H9 (cell line): Measurements from ENCODE around the gene IP6K2. TPM values are rescaled to one million over a fixed set of nuclear protein-coding genes. Genes with fewer than 3 reads are reported as not detected.

Experiments
- DNase-seq: peaks from one replicate; pipeline ENCODE4 v3.0.0-alpha.2; 2017
- H2AFZ ChIP-seq: one replicate; pipeline ENCODE4 v1.6.1; 2013; ENCODE audit warnings: mild to moderate bottlenecking, low read length, control low read depth, moderate library complexity
- H2AK5ac ChIP-seq: 2 replicates; pipeline ENCODE4 v1.6.1; 2013; ENCODE audit warnings: low read length, control low read depth, mixed read lengths; ENCODE audit not compliant: insufficient read length
- H2BK120ac ChIP-seq: one replicate; pipeline ENCODE4 v1.6.1; 2013; ENCODE audit warnings: low read depth, mild to moderate bottlenecking, low read length, control low read depth, inconsistent platforms; ENCODE audit not compliant: poor library complexity, severe bottlenecking
- H2BK12ac ChIP-seq: 2 replicates; pipeline ENCODE4 v1.6.1; 2013; ENCODE audit warnings: low read length, control low read depth, mixed read lengths, low read depth; ENCODE audit not compliant: insufficient read length
- H2BK15ac ChIP-seq: 2 replicates; pipeline ENCODE4 v1.6.1; 2013; ENCODE audit warnings: low read depth, low read length, control low read depth
- H2BK20ac ChIP-seq: one replicate; pipeline ENCODE4 v1.6.1; 2013; ENCODE audit warnings: low read depth, mild to moderate bottlenecking, low read length, control low read depth, inconsistent platforms; ENCODE audit not compliant: poor library complexity, severe bottlenecking
- H2BK5ac ChIP-seq: 2 replicates; pipeline ENCODE4 v1.6.1; 2013; ENCODE audit warnings: low read length, control low read depth, mixed read lengths; ENCODE audit not compliant: insufficient read length
- H3K14ac ChIP-seq: 2 replicates; pipeline ENCODE4 v1.6.1; 2013; ENCODE audit warnings: low read length, control low read depth; ENCODE audit not compliant: insufficient read depth
- H3K18ac ChIP-seq: 2 replicates; pipeline ENCODE4 v1.6.1; 2013; ENCODE audit warnings: low read depth, mild to moderate bottlenecking, mixed read lengths, low read length, control low read depth; ENCODE audit not compliant: insufficient read length
- H3K23ac ChIP-seq: 2 replicates; pipeline ENCODE4 v1.6.1; 2013; ENCODE audit warnings: low read length, control low read depth, mixed read lengths, low read depth; ENCODE audit not compliant: insufficient read length
- H3K23me2 ChIP-seq: 2 replicates; pipeline ENCODE4 v1.6.1; 2013; ENCODE audit warnings: low read depth, mild to moderate bottlenecking, mixed read lengths, low read length, control low read depth; ENCODE audit not compliant: insufficient read length, poor library complexity, severe bottlenecking
- H3K27ac ChIP-seq: 2 replicates; pipeline ENCODE4 v1.5.1; 2013; ENCODE audit warnings: low read length, control low read depth, mixed read lengths, low read depth; ENCODE audit not compliant: insufficient read length
- H3K27me3 ChIP-seq: 2 replicates; pipeline ENCODE4 v1.6.1; 2013; ENCODE audit warnings: low read length, control low read depth, inconsistent platforms; ENCODE audit not compliant: insufficient read depth
- H3K4ac ChIP-seq: 2 replicates; pipeline ENCODE4 v1.6.1; 2013; ENCODE audit warnings: low read depth, mild to moderate bottlenecking, control low read depth, inconsistent platforms, low read length, moderate library complexity
- H3K4me1 ChIP-seq: 2 replicates; pipeline ENCODE4 v1.6.1; 2013; ENCODE audit warnings: low read length, control low read depth, inconsistent platforms; ENCODE audit not compliant: insufficient read depth
- H3K4me2 ChIP-seq: 2 replicates; pipeline ENCODE4 v1.6.1; 2013; ENCODE audit warnings: low read length, control low read depth, mixed read lengths; ENCODE audit not compliant: insufficient read length, insufficient read depth
- H3K56ac ChIP-seq: 2 replicates; pipeline ENCODE4 v1.6.1; 2013; ENCODE audit warnings: low read depth, mild to moderate bottlenecking, mixed read lengths, low read length, control low read depth; ENCODE audit not compliant: insufficient read length
- H3K79me1 ChIP-seq: 2 replicates; pipeline ENCODE4 v1.6.1; 2013; ENCODE audit warnings: low read depth, mild to moderate bottlenecking, moderate library complexity, low read length, control low read depth, inconsistent platforms; ENCODE audit not compliant: insufficient read depth, poor library complexity, severe bottlenecking
- H3K79me2 ChIP-seq: 2 replicates; pipeline ENCODE4 v1.6.1; 2013; ENCODE audit warnings: low read length, control low read depth, inconsistent platforms; ENCODE audit not compliant: insufficient read depth
- H3K9ac ChIP-seq: 2 replicates; pipeline ENCODE4 v1.6.1; 2013; ENCODE audit warnings: low read length, control low read depth, mixed read lengths; ENCODE audit not compliant: insufficient read length; ENCODE audit errors: extremely low read depth
- H3K9me3 ChIP-seq: one replicate; pipeline ENCODE4 v1.6.1; 2013; ENCODE audit warnings: low read depth, low read length, inconsistent platforms; ENCODE audit not compliant: control insufficient read depth
- H3T11ph ChIP-seq: one replicate; pipeline ENCODE4 v1.6.1; 2013; ENCODE audit warnings: mild to moderate bottlenecking, low read length, control low read depth, inconsistent platforms
- H4K20me1 ChIP-seq: one replicate; pipeline ENCODE4 v1.6.1; 2013; ENCODE audit not compliant: control insufficient read depth, insufficient read length, insufficient read depth
- H4K5ac ChIP-seq: 2 replicates; pipeline ENCODE4 v1.6.1; 2013; ENCODE audit warnings: low read depth, mild to moderate bottlenecking, mixed read lengths, low read length, control low read depth; ENCODE audit not compliant: insufficient read length
- H4K8ac ChIP-seq: replicated peaks from 2 replicates; pipeline ENCODE4 v1.6.1; 2013; ENCODE audit warnings: low read length, control low read depth, mixed read lengths, low read depth; ENCODE audit not compliant: insufficient read length
- H4K91ac ChIP-seq: 2 replicates; pipeline ENCODE4 v1.6.1; 2013; ENCODE audit warnings: low read depth, mild to moderate bottlenecking, moderate library complexity, mixed read lengths, low read length, control low read depth; ENCODE audit not compliant: insufficient read length
- H3K27ac Mint-ChIP-seq, 3 experiments: 2 replicates in 2 of 3; 3 replicates in 1 of 3; pipeline ENCODE4 v1.8.0; 2020 to 2021; ENCODE audit warnings: mixed read lengths in 3 of 3, mild to moderate bottlenecking in 1 of 3, moderate library complexity in 1 of 3
- H3K27me3 Mint-ChIP-seq: 2 replicates; pipeline ENCODE4 v1.8.0; 2021; ENCODE audit warnings: low read depth, mild to moderate bottlenecking, moderate library complexity, mixed read lengths
- H3K36me3 Mint-ChIP-seq, 3 experiments: 2 replicates in 2 of 3; 3 replicates in 1 of 3; pipeline ENCODE4 v1.8.0; 2020 to 2021; ENCODE audit warnings: low read depth in 3 of 3, mixed read lengths in 3 of 3; ENCODE audit not compliant: insufficient read depth in 1 of 3
- H3K4me1 Mint-ChIP-seq, 2 experiments: 2 replicates each; pipeline ENCODE4 v1.8.0; 2020; ENCODE audit warnings: mixed read lengths in 2 of 2
- H3K4me3 Mint-ChIP-seq, 2 experiments: 2 replicates in 1 of 2; 3 replicates in 1 of 2; pipeline ENCODE4 v1.8.0; 2020 to 2021; ENCODE audit warnings: mild to moderate bottlenecking in 2 of 2, mixed read lengths in 2 of 2, moderate library complexity in 1 of 2
- H3K9me3 Mint-ChIP-seq, 2 experiments: 2 replicates in 1 of 2; 3 replicates in 1 of 2; pipeline ENCODE4 v1.8.0; 2020; ENCODE audit warnings: mild to moderate bottlenecking in 2 of 2, mixed read lengths in 2 of 2, moderate library complexity in 1 of 2
- WGBS: extraction: QIAGEN DNeasy Blood & Tissue Kit; methylation state at CpG from one replicate; pipeline ENCODE4 v1.1.7; 2013; ENCODE audit warnings: missing lambda C conversion rate, low lambda C conversion rate, mixed read lengths; ENCODE audit not compliant: insufficient read length; ENCODE audit errors: extremely low coverage; 5-methylcytosine and 5-hydroxymethylcytosine counted together
- total RNA-seq: library from RNA; stranded (reverse); gene quantifications from 2 replicates; pipeline ENCODE4 v1.2.1, GENCODE V29; 2021
- TF ChIP-seq, protein P1 (sequence below): fragments of 200-600 bp; sonication (generic); conservative IDR thresholded peaks from 3 replicates; pipeline ENCODE4 v1.8.0; 2021; ENCODE audit warnings: antibody characterized with exemption, mild to moderate bottlenecking

The IP6K2 gene
- total RNA-seq, 1 experiment from 2014 or later, result 94.7 TPM

DNA sequence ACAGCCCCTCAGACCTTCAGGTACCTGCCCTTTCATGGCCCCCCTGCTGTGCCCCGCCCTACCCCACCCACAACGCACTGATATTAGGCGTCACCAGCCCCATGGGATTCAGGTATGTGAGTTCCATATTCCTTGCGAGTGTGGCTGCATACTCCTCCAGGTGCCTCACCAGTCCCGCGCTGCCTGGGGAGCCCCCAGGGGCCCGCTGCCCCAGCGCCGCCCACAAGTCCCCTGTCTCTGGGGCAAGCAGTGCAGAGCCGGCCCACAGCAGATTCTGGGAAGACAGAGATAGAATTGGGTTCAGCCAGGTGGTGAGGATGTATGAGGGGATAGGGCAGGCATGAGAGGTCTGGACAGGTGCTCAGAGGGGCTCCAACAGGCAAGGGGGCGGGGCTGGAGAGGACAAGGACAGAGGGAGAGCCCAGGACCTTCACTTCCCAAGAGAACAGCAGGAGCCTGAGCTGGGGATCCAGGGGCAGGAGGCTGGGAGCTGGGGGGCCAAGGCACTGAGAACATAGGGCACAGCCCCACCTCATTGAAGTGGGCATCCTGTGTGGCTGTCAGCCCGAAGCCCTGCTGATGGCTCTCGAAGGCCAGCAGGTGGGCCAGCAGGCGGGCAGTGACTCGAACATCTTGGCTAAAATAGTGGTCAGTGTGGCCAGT, 68.7 kb downstream of the IP6K2 start:
- no peaks in the 10 kb centered on the region for H3K4me1 Mint-ChIP-seq
- H3K4me3 Mint-ChIP-seq, result no peak overlapping the region
- Histone ChIP-seq H3K4ac (no peak overlapping the region), H4K8ac (no peak overlapping the region), H4K91ac (no peak overlapping the region), H3K14ac (no peak overlapping the region), H3K79me1 (no peaks in the 10 kb centered on the region), H3K56ac (no peak overlapping the region), H2AK5ac (no peak overlapping the region), H2BK15ac (no peak overlapping the region), H4K20me1 (peaks cover 2% of the 10 kb centered on the region), H3K23me2 (no peaks in the 10 kb centered on the region), H2BK5ac (no peak overlapping the region), H3K27ac (no peak overlapping the region), H3K18ac (no peak overlapping the region), H3K4me2 (no peak overlapping the region), H3T11ph (no peak overlapping the region), H3K27me3 (no peaks in the 10 kb centered on the region), H2AFZ (no peak overlapping the region), H3K4me1 (no peaks in the 10 kb centered on the region), H2BK12ac (no peak overlapping the region), H3K9ac (no peak overlapping the region), H2BK20ac (no peak overlapping the region), H3K23ac (no peak overlapping the region), H4K5ac (no peak overlapping the region), H3K9me3 (no peaks in the 10 kb centered on the region), H3K79me2 (no peaks in the 10 kb centered on the region), H2BK120ac (no peak overlapping the region)
- TF ChIP-seq, protein P1, sequence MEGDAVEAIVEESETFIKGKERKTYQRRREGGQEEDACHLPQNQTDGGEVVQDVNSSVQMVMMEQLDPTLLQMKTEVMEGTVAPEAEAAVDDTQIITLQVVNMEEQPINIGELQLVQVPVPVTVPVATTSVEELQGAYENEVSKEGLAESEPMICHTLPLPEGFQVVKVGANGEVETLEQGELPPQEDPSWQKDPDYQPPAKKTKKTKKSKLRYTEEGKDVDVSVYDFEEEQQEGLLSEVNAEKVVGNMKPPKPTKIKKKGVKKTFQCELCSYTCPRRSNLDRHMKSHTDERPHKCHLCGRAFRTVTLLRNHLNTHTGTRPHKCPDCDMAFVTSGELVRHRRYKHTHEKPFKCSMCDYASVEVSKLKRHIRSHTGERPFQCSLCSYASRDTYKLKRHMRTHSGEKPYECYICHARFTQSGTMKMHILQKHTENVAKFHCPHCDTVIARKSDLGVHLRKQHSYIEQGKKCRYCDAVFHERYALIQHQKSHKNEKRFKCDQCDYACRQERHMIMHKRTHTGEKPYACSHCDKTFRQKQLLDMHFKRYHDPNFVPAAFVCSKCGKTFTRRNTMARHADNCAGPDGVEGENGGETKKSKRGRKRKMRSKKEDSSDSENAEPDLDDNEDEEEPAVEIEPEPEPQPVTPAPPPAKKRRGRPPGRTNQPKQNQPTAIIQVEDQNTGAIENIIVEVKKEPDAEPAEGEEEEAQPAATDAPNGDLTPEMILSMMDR, result no peak
- no peaks in the 10 kb centered on the region for H3K9me3 Mint-ChIP-seq
- H3K27ac Mint-ChIP-seq, result no peak overlapping the region; a peak in 1 of 7 replicates
- peaks cover 25 to 54% (median 54%) of the 10 kb centered on the region in 3 experiments for H3K36me3 Mint-ChIP-seq
- no CpG with 5 or more reads among the region's 15 CpGs for WGBS
- peaks cover 2% of the 10 kb centered on the region; the same call in 1 of the 2 replicates for H3K27me3 Mint-ChIP-seq
- DNase-seq, result no peak
